ENCODE measurements around the gene PPP3CA.
"Not testable (repeated sequence)": the region's sequence is repeated elsewhere in the genome, so short reads cannot be mapped to it uniquely, and the experiment has no call there.

Gene PPP3CA

DNA sequence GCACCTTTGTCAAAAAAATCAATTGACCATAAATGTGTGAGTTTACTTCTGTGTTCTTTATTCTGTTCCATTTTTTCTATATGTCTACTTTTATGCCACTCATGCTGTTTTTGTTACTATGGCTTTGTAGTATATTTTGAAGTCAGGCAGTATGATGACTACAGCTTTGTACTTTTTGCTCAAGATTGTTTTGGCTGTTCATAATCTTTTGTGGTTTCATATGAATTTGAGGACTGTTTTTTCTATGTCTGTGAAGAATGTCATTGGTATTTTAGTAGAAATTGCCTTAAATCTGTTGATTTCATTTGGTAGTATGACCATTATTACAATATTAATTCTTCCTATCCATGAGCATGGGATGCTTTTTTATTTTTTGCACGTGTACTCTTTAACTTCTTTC lies 346.8 kb downstream of the PPP3CA start:
- no peak for DNase-seq (ENCODE audit: low read depth)

DNA sequence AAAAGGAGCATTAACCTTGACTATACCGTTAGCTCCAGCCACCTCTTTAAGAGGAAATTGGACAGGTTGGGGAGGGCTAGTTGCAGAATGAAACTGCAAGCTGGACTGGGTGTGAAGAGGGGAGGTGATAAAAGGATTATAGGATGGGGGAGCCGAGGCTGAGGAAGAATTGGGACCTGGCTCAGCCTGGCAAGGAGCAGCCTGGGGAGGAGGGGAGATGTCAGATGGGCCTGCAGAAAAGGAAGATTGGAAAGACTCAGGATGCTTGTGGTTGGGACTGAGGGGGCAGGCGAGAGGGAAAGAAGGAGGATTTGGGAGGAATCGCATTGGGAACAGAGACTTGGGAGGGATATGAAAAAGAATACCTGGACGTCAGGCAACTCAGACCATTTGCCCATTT lies 351.7 kb downstream of the PPP3CA start:
- DNase-seq (ENCODE audit: low read depth) = no peak

DNA sequence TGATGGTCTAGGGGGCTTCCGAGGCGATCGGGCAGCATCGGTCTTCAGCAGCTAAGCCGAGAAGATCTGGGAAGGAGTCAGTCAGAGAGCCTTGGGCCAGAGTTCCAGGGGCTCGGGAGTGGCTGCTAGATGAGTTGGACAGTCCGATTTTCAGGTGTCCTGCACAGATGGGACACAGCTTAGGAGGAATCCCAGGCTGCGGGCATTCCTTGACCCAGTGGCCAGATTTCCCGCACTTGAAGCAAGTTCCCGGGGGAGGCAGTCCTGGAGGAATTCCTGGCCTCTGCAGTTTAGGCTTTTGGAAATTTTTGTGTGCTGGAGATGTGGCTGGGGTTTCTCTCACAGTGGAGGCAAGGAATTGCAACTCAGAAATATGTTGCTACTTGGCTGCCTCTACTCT lies 352.3 kb downstream of the PPP3CA start:
- DNase-seq (ENCODE audit: low read depth) = not testable (repeated sequence)

DNA sequence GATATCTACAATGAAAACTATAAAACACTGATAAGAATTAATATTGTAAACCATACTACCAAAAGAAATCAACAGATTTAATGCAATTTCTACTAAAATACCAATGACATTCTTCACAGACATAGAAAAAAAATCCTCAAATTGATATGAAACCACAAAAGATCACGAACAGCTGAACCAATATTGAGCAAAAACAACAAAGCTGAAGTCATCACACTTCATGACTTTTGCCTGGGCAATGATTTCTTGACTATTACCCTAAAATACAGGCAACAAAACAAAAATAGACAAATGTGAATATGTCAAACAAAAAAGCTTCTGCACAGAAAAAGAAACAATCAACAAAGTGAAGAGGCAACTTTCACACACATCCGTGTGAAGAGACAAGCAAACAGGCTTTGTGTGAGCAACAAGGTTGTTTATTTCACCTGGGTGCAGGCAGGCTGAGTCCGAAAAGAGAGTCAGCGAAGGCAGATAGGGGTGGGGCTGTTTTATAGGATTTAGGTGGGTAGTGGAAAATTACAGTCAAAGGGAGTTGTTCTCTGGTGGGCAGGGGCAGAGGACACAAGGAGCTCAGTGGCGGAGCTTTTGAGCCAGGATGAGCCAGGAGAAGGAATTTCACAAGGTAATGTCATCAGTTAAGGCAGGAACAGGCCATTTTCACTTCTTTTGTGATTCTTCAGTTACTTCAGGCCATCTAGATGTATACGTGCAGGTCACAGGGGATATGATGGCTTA lies 355.8 kb downstream of the PPP3CA start:
- not testable (repeated sequence) for DNase-seq (ENCODE audit: low read depth)

DNA sequence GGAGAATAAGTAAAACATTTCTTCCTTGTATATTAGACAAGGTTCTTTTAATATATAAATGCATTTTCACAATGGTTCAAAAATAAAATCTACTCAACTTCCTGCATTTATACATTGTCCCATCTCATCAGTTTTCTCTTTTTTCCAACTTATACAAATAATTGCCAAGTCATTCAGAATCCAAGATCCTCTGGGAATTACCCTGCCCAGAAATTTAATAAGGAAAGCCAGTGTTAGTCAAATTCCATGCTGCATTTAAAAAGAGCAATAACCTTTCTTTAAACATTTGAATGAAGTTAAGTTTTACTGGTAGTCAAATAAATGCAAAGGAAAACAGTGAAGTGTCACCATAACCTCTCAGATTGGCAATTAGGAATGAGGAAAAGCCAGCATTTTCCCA lies 357.9 kb downstream of the PPP3CA start:
- DNase-seq (ENCODE audit: low read depth) = no peak

DNA sequence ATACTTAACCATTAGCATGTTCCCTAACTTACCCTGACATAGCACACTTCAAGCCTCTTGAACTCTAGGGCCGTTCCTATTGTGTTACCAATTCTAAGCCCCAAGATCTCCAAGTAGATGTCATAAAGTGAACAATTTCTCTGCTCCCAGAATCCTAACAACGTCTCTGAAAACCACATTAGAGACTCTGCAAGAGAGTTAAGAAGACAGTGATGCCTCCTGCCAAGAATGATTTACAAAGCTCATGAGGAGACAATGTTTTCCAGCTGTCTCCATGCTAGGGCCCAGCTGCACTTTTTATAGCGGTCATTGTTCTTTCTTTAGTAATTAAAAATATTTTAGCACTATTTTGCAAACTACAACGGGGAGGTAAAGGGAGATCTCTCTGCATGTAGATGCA lies 358.4 kb downstream of the PPP3CA start:
- no peak for DNase-seq (ENCODE audit: low read depth)

DNA sequence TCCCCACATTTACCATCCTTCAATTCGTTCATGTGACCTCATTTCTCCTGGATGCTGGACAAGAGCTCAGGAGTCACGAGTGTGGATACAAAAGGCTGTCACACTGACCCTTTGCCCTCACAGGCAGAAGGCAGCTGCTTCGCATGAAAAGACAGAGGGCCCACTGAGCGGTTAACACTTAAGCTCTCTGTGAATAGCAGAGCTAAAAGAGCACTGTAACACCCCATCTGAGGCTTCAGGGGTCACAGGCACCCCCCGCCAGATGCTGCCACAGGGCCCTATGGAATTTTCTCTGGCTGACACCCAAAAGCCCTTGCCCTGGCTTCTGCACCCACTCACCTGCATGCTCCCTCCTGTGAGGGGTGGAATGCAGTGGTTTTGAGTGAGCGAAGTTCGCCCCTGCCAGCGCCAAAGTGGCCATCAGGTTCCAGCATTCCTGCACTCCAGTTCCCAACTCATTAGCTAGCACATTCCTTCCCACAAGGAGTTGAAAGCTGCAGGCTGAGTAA lies 360.9 kb downstream of the PPP3CA start:
- DNase-seq (ENCODE audit: low read depth) = no peak

DNA sequence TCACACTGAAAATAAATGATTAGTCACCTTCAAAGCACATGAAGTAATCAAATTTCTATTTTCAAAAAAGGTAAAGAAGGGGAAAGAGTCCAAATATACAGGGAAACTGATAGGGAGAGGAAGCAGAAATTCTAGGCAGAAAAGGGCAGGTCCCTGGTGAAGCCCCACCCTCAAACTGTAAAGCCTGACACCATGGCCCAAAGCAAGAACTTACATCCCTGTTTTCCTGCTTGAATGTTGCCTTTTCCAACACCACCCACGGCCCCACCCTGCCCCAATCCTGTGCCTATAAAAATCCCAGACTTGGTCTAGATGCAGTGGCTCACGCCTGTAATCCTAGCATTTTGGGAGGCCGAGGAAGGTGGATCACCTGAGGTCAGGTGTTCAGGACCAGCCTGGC lies 361.8 kb downstream of the PPP3CA start:
- no peak for DNase-seq (ENCODE audit: low read depth)

DNA sequence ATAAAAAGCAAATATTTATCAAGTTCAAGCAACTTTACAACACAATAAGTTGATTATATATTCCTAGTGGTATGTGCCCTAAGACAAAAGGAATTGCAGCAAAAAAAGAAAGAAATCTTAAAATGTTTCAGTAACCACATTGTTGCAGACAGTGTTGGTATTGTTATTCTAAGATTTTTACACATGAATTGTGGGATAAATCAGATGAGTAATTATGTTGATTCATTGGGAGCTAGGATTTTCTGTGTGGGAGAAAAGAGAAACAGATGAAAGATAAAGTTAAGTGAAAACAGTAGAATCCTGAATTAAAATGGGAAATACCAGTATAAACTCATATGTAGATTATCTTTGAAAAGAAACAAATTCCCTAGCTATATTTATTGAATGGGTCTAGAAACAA lies 362.4 kb downstream of the PPP3CA start:
- no peak for DNase-seq (ENCODE audit: low read depth)

DNA sequence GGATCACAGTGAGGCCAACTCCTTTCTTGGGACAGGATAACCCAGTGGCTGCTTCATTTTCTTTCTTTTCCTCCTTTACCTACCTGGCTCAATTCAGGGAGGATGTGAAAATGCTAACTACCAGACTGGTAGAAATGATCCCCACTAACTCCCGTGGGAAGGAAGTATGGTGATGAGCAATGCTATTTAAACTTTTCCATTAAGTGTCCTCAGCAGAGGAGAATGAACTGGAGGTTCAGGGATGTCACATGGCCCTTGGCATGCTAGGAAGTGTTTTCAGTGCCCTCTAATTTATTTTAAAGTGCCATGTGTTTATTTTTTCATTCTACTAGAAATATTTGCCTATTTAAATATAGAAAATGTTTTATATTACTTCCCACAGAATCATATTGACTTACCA lies 363.9 kb downstream of the PPP3CA start:
- DNase-seq (ENCODE audit: low read depth) = no peak

DNA sequence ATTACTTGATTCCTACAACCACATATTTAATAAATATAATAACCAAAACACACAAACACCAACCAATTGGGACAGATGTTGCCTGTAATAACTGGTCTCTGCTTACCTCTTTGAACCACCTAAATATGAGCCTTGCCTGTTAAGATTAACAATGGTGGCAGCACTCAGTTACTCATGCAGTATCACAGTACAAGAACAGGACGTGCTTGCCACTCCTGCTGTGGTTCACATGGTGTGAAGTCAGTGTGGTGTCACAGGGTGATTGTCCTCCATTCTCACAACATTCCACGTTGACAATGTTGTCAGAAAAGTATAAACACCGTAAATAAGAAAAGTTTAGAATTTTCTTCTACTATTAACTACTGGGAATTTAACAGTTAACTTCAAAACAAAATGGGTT lies 365.0 kb downstream of the PPP3CA start:
- DNase-seq (ENCODE audit: low read depth) = no peak

DNA sequence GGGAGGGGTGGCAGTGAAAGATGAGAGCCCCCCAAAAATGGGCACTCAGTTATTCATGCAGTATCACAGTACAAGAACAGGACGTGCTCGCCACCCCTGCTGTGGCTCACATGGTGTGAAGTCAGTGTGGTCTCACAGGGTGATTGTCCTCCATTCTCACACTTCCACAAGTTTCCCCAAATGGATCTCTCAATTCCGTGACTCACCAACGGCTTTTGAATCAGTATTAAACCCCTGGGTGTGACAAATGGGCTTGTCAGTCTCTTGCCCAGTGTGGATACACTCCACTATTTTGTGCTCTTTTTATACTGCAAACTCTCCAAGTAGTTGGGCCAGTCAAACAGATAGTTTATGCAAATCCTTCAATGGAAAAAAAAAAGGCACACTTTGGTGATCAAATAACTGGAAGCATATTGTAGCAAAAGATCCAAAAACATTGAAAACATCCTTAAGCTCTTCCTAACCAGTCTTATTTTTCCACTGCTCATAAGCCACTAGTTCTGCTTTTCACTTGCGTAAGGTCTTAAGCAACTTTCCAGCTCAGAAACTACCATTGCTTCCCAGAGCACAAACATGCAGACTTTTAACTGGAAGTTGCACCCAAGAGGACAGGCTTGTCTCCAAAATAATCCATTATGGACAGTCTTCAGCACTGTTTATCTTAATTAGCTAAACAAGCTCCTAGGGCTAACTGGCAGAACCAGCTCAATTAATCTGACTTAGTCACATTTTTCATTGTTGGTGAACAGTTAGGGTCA lies 365.7 kb downstream of the PPP3CA start:
- no peak for DNase-seq (ENCODE audit: low read depth)

DNA sequence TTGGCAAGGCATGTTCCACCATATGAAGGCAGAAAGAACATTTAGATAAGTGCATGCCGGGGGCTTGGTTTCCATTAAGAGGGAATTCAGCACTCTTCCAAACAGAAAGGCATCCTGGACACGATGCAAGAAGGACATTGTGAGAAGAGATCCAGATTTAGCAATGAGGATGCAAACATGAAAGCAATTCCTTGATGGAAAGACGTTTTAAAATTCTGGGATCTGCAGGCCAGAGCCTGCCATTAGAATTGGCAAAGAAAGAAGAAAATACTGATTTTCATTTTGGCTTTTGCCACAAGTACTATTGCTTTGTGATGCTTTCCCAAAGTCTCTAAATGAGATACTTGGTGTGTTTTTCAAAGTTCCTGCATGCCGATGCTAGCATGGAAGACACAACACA lies 367.6 kb downstream of the PPP3CA start:
- no peak for DNase-seq (ENCODE audit: low read depth)

DNA sequence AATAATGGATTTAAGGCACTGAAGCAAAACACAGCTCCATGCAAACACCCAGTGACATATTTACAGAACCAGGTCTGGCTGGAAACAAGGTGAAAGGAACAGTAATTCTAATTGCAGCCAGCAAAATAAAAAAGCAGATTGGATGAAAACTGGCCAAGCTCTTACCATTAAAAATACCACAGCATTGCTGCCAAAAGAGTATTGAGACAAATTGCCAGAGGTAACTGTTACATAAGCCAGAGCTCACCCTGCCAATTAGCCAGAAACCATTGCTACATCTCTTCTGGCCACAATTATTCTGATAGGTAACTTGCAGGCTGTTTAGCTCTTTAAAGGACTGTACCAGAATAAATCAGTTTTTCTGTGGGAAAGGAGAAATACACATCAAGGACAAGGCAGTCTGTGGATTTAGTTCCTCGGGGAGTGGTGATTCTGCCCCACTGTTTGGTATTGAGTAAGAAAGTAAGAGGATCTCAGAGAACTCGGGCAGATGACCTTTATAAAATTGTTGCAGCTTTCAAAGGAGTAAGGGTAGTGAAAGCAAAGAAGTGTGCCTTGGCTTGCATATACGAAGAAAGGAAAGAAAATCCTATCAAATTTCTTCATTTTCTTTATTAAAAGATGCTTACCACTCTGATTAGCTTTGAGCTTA lies 369.5 kb downstream of the PPP3CA start:
- DNase-seq (ENCODE audit: low read depth) = no peak

DNA sequence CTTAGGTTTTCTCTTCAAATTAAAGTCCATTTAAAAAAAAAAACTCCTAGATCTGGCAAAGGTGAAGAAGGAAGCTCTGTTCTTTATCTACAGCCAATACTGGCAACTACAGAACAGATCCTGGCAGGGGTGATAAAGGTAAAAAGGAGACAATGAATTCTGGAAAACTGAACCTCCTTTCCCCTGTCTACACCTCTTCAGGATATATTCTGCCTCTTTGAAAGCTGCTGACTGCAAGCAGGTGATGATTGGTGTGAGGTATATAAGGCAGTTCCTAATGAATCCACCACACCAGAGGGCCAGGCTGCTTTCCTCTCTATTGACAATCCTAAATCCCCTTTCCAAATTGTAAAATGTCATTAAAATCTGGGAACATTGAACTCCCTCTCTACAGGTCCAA lies 370.1 kb downstream of the PPP3CA start:
- no peak for DNase-seq (ENCODE audit: low read depth)
